SH-SY5Y (cell line): ENCODE results near the gene KNTC1.

ENCODE experiments used
- GATA2 ChIP-seq: IDR thresholded peaks from 2 replicates; pipeline ENCODE4 v1.6.1; 2011; ENCODE audit warnings: mild to moderate bottlenecking, low read depth, low read length
- GATA3 ChIP-seq: IDR thresholded peaks from 2 replicates; pipeline ENCODE4 v1.6.1; 2011; ENCODE audit warnings: low read depth, mild to moderate bottlenecking, low read length, moderate library complexity

KNTC1 gene

DNA sequence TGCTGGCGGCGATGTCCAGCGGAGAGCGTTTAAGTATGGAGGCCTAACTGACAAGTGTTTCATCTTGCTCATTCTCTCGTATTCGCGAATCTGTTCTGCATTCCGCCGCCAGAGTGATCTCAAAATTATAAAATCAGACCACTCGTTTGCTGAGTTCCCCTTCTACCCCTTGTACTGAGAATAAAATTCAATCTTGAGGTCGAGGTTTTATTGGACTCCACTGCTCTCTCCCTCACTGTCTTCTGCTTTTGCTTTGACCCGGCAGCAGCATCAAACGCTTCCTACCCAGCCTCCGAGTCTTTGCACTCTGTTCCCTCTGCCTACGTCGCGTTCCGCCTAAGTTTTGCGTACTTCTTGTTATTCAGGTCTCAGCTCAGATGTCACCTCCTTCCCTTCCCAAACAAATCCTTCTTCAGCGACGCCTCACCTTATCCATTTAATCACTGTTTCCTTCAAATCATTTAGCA is 462 bp downstream of the KNTC1 start:
- TF ChIP-seq GATA3: no peak
- TF ChIP-seq GATA2: no peak

DNA sequence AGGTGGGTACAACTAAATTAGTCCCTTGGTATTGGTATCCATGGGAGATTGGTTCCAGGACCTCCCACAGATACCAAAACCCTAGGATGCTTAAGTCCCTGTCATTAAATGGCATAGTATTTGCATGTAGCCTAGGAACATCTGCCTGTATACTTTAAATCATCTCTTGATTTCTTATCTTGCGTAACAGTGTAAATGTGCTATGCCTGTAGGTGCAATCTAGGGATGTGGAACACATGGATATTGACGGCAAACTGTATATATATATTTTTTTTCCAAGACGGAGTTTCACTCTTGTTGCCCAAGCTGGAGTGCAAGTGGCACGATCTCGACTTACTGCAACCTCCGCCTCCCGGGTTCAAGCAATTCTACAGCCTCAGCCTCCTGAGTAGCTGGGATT is 1.5 kb downstream of the KNTC1 start:
- TF ChIP-seq GATA3 (no peak), GATA2 (no peak)

DNA sequence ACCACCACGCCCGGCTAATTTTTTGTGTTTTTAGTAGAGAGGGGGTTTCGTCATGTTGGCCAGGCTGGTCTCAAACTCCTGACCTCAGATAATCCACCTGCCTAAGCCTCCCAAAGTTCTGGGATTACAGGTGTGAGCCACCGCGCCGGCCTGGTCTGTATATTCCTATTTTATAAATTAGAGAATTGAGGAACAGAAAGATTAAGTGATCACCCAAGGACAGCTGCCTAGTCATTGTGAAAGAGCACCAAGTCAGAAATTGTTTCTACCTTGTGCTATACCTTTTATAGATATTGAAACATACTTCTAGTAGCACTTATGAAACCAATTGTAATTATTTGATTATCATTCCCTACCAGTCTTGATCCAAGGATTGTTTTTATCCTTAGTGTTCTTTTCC is 1.9 kb downstream of the KNTC1 start:
- TF ChIP-seq GATA2: no peak
- no peak for TF ChIP-seq GATA3

DNA sequence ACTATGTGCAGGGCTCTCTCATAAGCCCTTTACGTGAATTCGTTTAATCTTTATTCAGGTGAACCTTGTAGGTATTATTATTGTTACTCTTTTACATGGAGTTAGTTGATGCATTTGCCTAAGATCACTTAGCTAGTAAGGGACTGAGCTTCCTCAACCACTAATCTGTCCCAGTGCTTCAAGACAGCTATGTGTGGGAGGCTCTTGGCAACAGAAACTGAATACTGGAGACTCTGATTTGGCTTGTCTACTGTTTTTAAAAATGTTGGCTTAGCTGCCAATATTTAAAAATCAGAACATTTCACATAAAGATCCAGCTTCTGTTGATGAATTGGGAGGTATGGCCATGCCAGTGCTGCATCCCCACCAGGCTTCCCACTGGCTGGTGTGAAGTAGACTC is 6.8 kb downstream of the KNTC1 start:
- TF ChIP-seq GATA3: no peak

DNA sequence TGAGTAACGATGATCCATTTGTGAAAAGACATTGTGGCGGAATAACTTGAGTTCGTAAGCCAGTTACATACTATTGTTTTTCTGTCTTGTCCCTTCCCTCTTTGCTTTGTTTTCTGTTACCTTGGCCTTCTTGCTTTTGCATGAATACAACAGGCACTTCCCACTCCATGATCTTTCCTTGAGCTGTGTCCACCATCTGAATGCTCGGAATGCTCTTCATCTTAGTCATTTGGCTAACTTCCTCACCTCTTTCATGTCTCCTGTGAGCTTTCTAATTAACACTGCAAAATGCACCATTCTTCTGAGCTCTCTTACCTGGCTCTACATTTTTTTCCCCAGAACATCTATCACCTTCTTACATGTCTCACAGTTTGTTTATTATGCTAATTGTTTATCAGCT is 10.0 kb downstream of the KNTC1 start:
- TF ChIP-seq GATA2: no peak
- no peak for TF ChIP-seq GATA3

DNA sequence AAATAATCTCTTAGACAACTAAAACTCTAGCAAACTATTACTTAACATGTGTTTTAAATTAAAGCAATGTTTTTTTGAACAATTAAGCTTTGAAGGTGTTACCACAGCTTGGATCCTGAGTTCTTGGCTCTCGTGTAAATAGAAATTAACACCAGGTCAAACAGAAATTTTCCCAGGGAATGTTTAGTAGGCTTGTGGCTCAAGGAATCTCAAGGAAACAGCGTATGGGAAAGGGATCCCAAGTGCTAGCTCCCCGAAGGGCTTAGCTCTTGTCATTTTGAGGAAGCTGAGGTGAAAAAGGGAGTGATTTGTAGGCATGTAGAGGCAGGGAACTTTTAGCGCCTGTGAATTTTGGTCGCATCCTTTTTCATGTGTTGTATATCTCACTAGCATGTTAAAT is 11.4 kb downstream of the KNTC1 start:
- no peak for TF ChIP-seq GATA3
- TF ChIP-seq GATA2: no peak

DNA sequence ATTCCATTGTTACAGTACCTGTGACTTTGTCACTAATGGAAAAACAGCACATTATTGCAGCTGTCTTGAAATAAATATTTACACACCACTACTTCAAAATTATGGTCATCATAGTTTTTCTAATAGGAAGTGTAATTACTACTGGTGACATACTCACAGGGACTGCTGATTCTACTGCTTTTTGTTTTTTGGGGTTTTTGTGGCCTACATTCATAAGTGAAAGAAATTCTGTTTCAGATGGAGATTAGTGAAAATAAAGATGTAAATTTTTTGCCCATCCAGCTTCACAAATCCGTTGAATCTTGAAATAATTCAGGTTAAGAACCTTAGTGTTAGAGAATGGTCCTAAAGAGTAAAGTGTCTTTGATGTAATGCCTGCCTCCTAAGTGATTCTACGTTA is 17.5 kb downstream of the KNTC1 start:
- TF ChIP-seq GATA3 (no peak), GATA2 (no peak)

DNA sequence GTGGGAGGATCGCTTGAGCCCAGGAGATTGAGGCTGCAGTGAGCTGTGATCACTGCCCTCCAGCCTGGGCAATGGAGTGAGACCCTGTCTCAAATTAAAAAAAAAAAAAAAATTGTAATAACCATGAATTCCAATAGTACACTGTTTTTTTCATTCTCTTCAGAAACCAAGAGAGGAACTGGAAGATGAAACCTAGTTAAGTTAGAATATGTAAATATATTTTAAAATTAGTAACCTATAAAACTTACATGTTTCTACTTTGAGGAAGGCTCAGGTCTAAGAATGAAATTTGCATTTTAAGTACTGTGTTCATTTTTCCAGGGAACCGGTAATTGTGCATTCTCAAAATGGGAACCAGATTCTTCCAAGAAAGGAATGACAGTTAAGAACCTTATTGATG is 18.8 kb downstream of the KNTC1 start:
- TF ChIP-seq GATA2 (no peak), GATA3 (no peak)

DNA sequence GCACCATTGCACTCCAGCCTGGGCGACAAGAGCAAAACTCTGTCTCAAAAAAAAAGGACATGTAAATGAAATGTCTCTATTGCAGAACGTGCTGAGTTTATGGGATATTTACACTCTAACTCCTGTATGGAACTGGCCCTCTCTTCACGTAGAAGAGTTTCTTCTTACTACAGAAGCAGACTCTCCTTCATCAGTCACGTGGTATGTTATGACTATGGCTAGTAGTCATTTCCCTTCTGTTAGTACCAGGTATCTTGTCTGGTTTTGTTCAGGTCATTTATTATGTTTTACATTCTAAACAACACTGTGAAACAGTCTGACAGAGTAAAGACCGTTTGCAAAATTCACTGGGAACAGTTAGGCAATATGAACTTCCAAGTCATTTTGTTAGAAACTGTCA is 20.3 kb downstream of the KNTC1 start:
- TF ChIP-seq GATA2 (no peak), GATA3 (no peak)

DNA sequence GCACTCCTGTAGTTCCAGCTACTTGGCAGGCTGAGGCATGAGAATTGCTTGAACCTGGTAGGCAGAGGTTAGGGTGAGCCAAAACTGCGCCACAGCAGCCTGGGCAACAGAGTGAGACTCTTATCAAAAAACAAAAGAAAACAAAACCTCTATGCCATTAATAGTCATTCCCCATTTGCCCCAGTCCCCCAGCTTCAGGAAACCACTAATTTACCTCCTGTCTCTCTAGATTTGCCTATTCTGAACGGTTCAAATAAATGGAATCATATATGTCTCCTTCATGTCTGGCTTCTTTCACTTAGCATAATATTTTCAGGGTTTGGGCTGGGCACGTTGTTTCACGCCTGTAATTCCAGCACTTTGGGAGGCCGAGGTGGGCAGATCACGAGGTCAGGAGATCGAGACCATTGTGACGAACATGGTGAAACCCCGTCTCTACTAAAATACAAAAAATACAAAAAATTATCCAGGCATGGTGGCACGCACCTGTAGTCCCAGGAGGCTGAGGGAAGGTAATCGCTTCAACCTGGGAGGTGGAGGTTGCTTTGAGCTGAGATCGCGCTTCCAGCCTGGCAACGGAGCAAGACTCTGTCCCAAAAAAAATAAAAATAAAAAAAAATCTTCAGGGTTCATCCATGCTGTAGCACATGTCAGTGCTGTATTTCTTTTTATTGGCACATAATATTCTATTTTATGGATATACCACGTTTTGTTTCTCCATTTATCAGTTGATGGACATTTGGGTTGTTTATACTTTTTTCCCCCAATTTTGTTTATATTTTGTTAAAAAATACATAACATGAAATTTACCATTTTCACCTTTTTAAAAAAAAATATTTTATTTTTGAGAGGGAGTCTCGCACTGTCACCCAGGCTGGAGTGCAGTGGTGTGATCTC is 31.9 kb downstream of the KNTC1 start:
- no peak for TF ChIP-seq GATA2
- TF ChIP-seq GATA3: no peak

DNA sequence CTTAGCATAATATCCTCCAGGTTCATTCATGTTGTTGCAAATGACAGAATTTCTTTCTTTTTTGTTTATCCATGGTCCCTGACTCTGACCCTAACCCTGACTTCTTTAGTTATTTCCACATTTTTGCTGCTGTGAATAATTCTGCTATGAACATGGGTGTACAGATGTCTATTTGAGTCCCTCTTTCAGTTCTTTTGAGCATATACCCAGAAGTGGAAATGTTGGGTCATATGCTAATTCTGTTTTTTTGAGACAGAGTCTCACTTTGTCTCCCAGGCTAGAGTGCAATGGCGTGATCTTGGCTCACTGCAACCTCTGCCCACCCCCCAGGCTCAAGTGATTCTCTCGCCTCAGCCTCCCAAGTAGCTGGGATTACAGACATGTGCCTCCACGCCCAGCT is 33.1 kb downstream of the KNTC1 start:
- TF ChIP-seq GATA3 (no peak), GATA2 (no peak)

DNA sequence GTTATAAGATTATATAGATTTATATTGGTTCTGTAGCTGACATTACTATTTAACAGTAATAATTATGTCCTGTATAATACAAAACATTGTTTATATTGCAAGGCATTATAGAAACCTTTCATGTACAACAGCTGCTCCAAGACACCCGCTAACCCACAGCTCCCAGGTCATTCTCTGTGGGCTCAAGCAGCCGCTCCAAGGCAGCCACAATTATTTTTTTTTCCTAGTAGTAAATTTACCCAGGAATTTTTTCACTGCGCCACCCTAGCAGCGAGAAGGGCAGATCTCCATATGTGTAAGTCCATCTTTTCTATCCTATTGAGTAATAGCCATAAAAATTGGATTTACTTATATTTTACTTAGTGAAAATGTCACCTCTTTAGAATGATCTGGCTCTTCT is 36.3 kb downstream of the KNTC1 start:
- TF ChIP-seq GATA2 (no peak), GATA3 (no peak)

DNA sequence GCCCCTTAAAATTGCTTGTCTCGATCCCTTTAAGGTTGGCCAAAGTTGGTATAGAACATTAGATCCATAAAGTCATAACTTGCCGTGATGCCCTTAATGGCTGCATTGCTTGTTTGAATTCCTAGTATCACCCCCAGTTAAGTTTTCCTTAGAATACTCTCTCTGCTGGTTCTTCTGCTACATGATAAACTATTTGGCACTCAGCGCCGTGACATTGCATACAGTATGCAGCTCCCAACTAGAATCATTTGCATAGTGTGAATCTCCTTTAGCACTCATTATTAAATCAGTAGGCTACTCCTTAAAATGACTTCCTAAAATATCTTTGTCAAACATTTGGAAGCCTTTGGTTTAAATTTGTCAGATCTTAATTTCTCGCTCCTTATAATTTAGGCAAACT is 42.2 kb downstream of the KNTC1 start:
- no peak for TF ChIP-seq GATA3
- TF ChIP-seq GATA2: no peak

DNA sequence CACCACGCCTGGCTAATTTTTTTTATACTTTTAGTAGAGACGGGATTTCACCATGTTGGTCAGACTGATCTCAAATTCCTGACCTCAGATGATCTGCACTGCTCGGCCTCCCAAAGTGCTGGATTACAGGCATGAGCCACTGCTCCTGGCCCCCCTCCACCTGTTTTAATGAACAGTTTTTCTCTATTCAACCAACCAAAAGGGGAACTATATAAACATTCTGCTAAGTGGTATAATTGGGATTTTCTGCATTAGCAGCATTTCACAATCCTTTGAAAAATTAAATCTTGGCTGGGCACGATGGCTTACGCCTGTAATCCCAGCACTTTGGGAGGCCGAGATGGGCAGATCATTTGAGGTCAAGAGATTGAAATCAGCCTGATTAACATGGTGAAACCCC is 44.8 kb downstream of the KNTC1 start:
- TF ChIP-seq GATA3: no peak
- TF ChIP-seq GATA2: no peak

DNA sequence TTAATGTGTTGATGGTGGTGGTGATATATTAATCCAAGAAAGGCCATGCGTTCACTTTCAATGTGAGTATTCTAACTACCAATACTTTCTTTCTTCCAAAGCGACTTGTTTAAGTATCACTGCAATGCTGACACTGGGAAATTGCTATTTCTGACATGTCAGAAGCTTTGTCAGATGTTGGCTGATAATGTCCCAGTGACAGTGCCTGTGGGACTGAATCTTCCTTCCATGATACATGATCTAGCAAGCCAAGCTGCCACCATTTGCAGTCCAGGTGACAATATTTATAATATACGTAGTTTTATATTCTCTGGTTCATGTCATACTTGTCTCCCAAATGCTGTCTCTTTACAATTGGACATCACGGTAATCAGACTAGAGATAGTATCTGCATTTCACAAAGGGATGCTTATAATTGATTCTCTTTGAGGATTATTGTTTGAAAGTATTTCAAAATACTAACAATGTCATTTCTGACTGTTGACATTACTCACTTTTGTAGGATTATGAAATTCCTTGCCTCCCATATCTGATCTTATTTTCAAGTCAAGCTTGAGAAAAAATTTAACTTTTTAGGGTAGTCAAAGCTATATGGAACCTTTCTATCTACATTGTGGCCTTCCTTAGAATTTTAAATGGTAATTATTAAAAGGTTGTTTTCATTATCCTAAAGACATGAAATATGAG is 57.3 kb downstream of the KNTC1 start:
- no peak for TF ChIP-seq GATA3
- no peak for TF ChIP-seq GATA2
